Kidney (tissue), 14 donors: ENCODE measurements around the gene NHEJ1. TPM values are rescaled to one million over a fixed set of nuclear protein-coding genes. Genes with fewer than 3 reads are reported as not detected.

Experiments
- DNase-seq, 5 donors: peaks; one replicate each; pipeline ENCODE4 v3.0.0-alpha.2; 2013 to 2020
- FAIRE-seq: peaks from 2 replicates; lab custom pipeline; 2012; peaks lifted over from hg19 to GRCh38; lab: Jason Lieb, UNC
- H3K27ac ChIP-seq, 2 donors: one replicate each; pipeline ENCODE4 v1.7.0; 2013; ENCODE audit warnings: low read depth in 2 of 2, low read length in 2 of 2, inconsistent platforms in 1 of 2
- H3K27me3 ChIP-seq: one replicate; pipeline ENCODE4 v1.7.1; 2013; ENCODE audit warnings: low read length, inconsistent platforms; ENCODE audit not compliant: control insufficient read depth, insufficient read depth
- H3K36me3 ChIP-seq, 3 donors: one replicate each; pipeline versions ENCODE4 v1.7.0 to v1.7.1; 2013; ENCODE audit warnings: low read length in 3 of 3, control low read depth in 1 of 3, inconsistent platforms in 1 of 3; ENCODE audit not compliant: insufficient read depth in 3 of 3, control insufficient read depth in 2 of 3
- H3K4me1 ChIP-seq, 3 donors: one replicate each; pipeline versions ENCODE4 v1.7.0 to v1.7.1; 2013; ENCODE audit warnings: low read length in 3 of 3, inconsistent platforms in 1 of 3, low read depth in 1 of 3; ENCODE audit not compliant: control insufficient read depth in 2 of 3, insufficient read depth in 2 of 3
- H3K4me3 ChIP-seq, 3 donors: one replicate each; pipeline versions ENCODE4 v1.7.0 to v1.8.1; 2013; ENCODE audit warnings: low read length in 3 of 3, control low read depth in 1 of 3, inconsistent platforms in 1 of 3
- H3K9ac ChIP-seq, 3 donors: one replicate each; pipeline versions ENCODE4 v1.7.0 to v1.7.1; 2013; ENCODE audit warnings: low read length in 3 of 3, control low read depth in 1 of 3, inconsistent platforms in 1 of 3
- H3K9me3 ChIP-seq, 3 donors: one replicate each; pipeline versions ENCODE4 v1.7.0 to v1.7.1; 2013; ENCODE audit warnings: low read length in 3 of 3, control low read depth in 1 of 3, inconsistent platforms in 1 of 3; ENCODE audit not compliant: control insufficient read depth in 2 of 3, insufficient read depth in 1 of 3
- CTCF ChIP-seq: IDR thresholded peaks from 3 replicates; pipeline ENCODE4 v1.5.1; 2012; ENCODE audit warnings: mild to moderate bottlenecking, moderate library complexity, borderline replicate concordance; ENCODE audit not compliant: insufficient read depth; ENCODE audit errors: extremely low read depth
- intact Hi-C: fragments of 100-400 bp; cut with DNase I; formaldehyde crosslinking; loops from one replicate; pipeline ENCODE4 v1.11.1; 2022
- polyA plus RNA-seq: library from polyadenylated mRNA; stranded (reverse); fragments of 350-450 nt; fragmentation: Illumina TruSeq; extraction: RNeasy Lipid Tissue Mini Kit (QIAGEN cat#74804); gene quantifications from one replicate; pipeline ENCODE4 v1.2.3, GENCODE V29; 2014; ENCODE audit warnings: low read depth, low replicate concordance; ENCODE audit not compliant: insufficient read depth
- total RNA-seq: library from RNA; stranded (reverse); fragmentation: NEBNext Ultra II Directional; extraction: Animal tissue kit (Norgen Biotek cat#: 25700); gene quantifications from one replicate; pipeline ENCODE4 v1.2.1, GENCODE V29; 2021
- donor health status: control.
- donor health status: control.
- donor health status: control.
- donor health status: control.
- donor health status: control.
- donor health status: DM: yes; HTN: yes; CAD: no.
- donor health status: Normal renal cell carcinoma (clear cell type).

Gene NHEJ1
- total and polyA plus RNA-seq, 2 donors from 2014 or later: 17.5 to 17.7 TPM

- no peak for TF ChIP-seq CTCF
- no peak overlapping the region for H3K4me3 ChIP-seq
- H3K9ac ChIP-seq: no peak overlapping the region
- H3K27me3 ChIP-seq: no peaks in the 10 kb centered on the region
- no peak overlapping the region for H3K27ac ChIP-seq
- H3K9me3 ChIP-seq: no peaks in the 10 kb centered on the region
- no peaks in the 10 kb centered on the region for H3K4me1 ChIP-seq
- FAIRE-seq (no peak), DNase-seq (no peak)
- no peaks in the 10 kb centered on the region for H3K36me3 ChIP-seq
- intact Hi-C loops: no loop called here
These were observed 125.8 kb downstream of the NHEJ1 start for GRCh38 chr2:219034823-219035222.

- H3K4me3 ChIP-seq: no peak overlapping the region
- TF ChIP-seq CTCF: no peak
- no peak overlapping the region for H3K27ac ChIP-seq
- no peak for FAIRE-seq
- no peaks in the 10 kb centered on the region for H3K4me1 ChIP-seq
- no peaks in the 10 kb centered on the region for H3K9me3 ChIP-seq
- intact Hi-C loops: no loop called here
- H3K9ac ChIP-seq: no peak overlapping the region
- DNase-seq: peak in 1 of 5 donors; percentile 54
- H3K27me3 ChIP-seq: no peaks in the 10 kb centered on the region
- no peaks in the 10 kb centered on the region for H3K36me3 ChIP-seq
These were observed 128.4 kb downstream of the NHEJ1 start for GRCh38 chr2:219032051-219032745.

GRCh38 chr2:219031005-219031738 lies 129.4 kb downstream of the NHEJ1 start:
- intact Hi-C loops: no loop called here
- FAIRE-seq (no peak), DNase-seq (peak in 1 of 5 donors; percentile 69)
- TF ChIP-seq CTCF: no peak
- H3K9ac ChIP-seq: no peak overlapping the region
- H3K27ac ChIP-seq: no peak overlapping the region
- no peaks in the 10 kb centered on the region for H3K9me3 ChIP-seq
- no peak overlapping the region for H3K4me3 ChIP-seq
- no peaks in the 10 kb centered on the region for H3K4me1 ChIP-seq
- H3K36me3 ChIP-seq: no peaks in the 10 kb centered on the region
- no peaks in the 10 kb centered on the region for H3K27me3 ChIP-seq
